GM19328 (cell line): Measurements from ENCODE around the gene CORO2B.

Experiments used
- ATAC-seq: cut with Tn5 transposase; IDR thresholded peaks from one replicate; pipeline ENCODE4 v1.9.1; 2021; ENCODE audit warnings: mild to moderate bottlenecking, moderate library complexity; ENCODE audit not compliant: unreplicated experiment

The CORO2B gene

GRCh38 chr15:68572309-68572708, 6.5 kb upstream of the CORO2B start:
- no peak for ATAC-seq

- no peak for ATAC-seq
Measured at GRCh38 chr15:68572921-68573320, 5.9 kb upstream of the CORO2B start.

GRCh38 chr15:68574046-68574445, 4.7 kb upstream of the CORO2B start:
- no peak for ATAC-seq

- ATAC-seq: no peak
Measured at GRCh38 chr15:68574629-68575028, 4.2 kb upstream of the CORO2B start.

- ATAC-seq: no peak
Measured at GRCh38 chr15:68576235-68576892, 2.4 kb upstream of the CORO2B start.

GRCh38 chr15:68578175-68578979, 416 bp upstream of the CORO2B start:
- ATAC-seq: no peak

- no peak for ATAC-seq
Measured at GRCh38 chr15:68580026-68580882, 1.5 kb downstream of the CORO2B start.

GRCh38 chr15:68580883-68581155, 2.0 kb downstream of the CORO2B start:
- no peak for ATAC-seq

- ATAC-seq: no peak
Measured at GRCh38 chr15:68581725-68582124, 2.9 kb downstream of the CORO2B start.

GRCh38 chr15:68582236-68582635, 3.4 kb downstream of the CORO2B start:
- ATAC-seq: no peak

GRCh38 chr15:68582864-68583263, 4.1 kb downstream of the CORO2B start:
- no peak for ATAC-seq

GRCh38 chr15:68583321-68583720, 4.5 kb downstream of the CORO2B start:
- no peak for ATAC-seq

- ATAC-seq: no peak
Measured at GRCh38 chr15:68583936-68584755, 5.4 kb downstream of the CORO2B start.

GRCh38 chr15:68584756-68585573, 6.2 kb downstream of the CORO2B start:
- no peak for ATAC-seq

- no peak for ATAC-seq
Measured at GRCh38 chr15:68585574-68586273, 6.9 kb downstream of the CORO2B start.

GRCh38 chr15:68586274-68586961, 7.6 kb downstream of the CORO2B start:
- no peak for ATAC-seq

GRCh38 chr15:68587769-68588385, 9.1 kb downstream of the CORO2B start:
- no peak for ATAC-seq

GRCh38 chr15:68589053-68589452, 10.3 kb downstream of the CORO2B start:
- ATAC-seq: no peak
